Neural progenitor cell (in vitro differentiated cells): Measurements from ENCODE around the gene ZNF267. TPM values are rescaled to one million over a fixed set of nuclear protein-coding genes. Genes with fewer than 3 reads are reported as not detected.

ENCODE experiments used
- DNase-seq: peaks from one replicate; pipeline ENCODE4 v3.0.0-alpha.2; 2016; ENCODE audit warnings: low spot score
- H2AFZ ChIP-seq: fragments of 200-600 bp; sonication (generic); replicated peaks from 2 replicates; pipeline ENCODE4 v1.6.1; 2016; ENCODE audit warnings: antibody characterized with exemption
- H3F3A ChIP-seq: fragments of 200-600 bp; sonication (generic); 2 replicates; pipeline ENCODE4 v1.6.1; 2016; ENCODE audit warnings: antibody characterized with exemption, low read depth
- H3K27ac ChIP-seq: fragments of 200-600 bp; sonication (generic); 2 replicates; pipeline ENCODE4 v1.5.1; 2016; ENCODE audit warnings: mild to moderate bottlenecking
- H3K27me3 ChIP-seq: fragments of 200-600 bp; sonication (generic); 2 replicates; pipeline ENCODE4 v1.6.1; 2016; ENCODE audit warnings: mild to moderate bottlenecking, moderate library complexity
- H3K36me3 ChIP-seq: fragments of 200-600 bp; sonication (generic); 2 replicates; pipeline ENCODE4 v1.5.1; 2016
- H3K4me1 ChIP-seq: fragments of 200-600 bp; sonication (generic); 2 replicates; pipeline ENCODE4 v1.6.1; 2016; ENCODE audit warnings: mixed run types
- H3K4me2 ChIP-seq: fragments of 200-600 bp; sonication (generic); 2 replicates; pipeline ENCODE4 v1.6.1; 2016
- H3K4me3 ChIP-seq: fragments of 200-600 bp; sonication (generic); 2 replicates; pipeline ENCODE4 v1.5.1; 2016
- H3K79me2 ChIP-seq: fragments of 200-600 bp; sonication (generic); 2 replicates; pipeline ENCODE4 v1.6.1; 2016; ENCODE audit warnings: low read depth
- H3K9ac ChIP-seq: fragments of 200-600 bp; sonication (generic); 2 replicates; pipeline ENCODE4 v1.6.1; 2016
- H3K9me3 ChIP-seq: fragments of 200-600 bp; sonication (generic); 2 replicates; pipeline ENCODE4 v1.5.1; 2016; ENCODE audit warnings: low read depth
- H4K20me1 ChIP-seq: fragments of 200-600 bp; sonication (generic); 2 replicates; pipeline ENCODE4 v1.6.1; 2016; ENCODE audit warnings: low read depth
- H3K27ac Mint-ChIP-seq: 3 replicates; pipeline ENCODE4 v1.8.0; 2021; ENCODE audit warnings: mixed read lengths
- H3K27me3 Mint-ChIP-seq: 2 replicates; pipeline ENCODE4 v1.8.0; 2022; ENCODE audit warnings: low read depth, mild to moderate bottlenecking, inconsistent platforms, moderate library complexity, mixed read lengths; ENCODE audit not compliant: insufficient read depth
- H3K36me3 Mint-ChIP-seq: 3 replicates; pipeline ENCODE4 v1.8.0; 2021; ENCODE audit warnings: mixed read lengths
- H3K4me1 Mint-ChIP-seq: 3 replicates; pipeline ENCODE4 v1.8.0; 2021; ENCODE audit warnings: mixed read lengths
- H3K4me3 Mint-ChIP-seq: 3 replicates; pipeline ENCODE4 v1.8.0; 2021; ENCODE audit warnings: mild to moderate bottlenecking, moderate library complexity, mixed read lengths
- H3K9me3 Mint-ChIP-seq: 3 replicates; pipeline ENCODE4 v1.8.0; 2020; ENCODE audit warnings: mixed read lengths
- CTCF ChIP-seq: fragments of 200-600 bp; sonication (generic); IDR thresholded peaks from 2 replicates; pipeline ENCODE4 v1.5.1; 2017; ENCODE audit warnings: antibody characterized with exemption, mild to moderate bottlenecking
- EZH2 ChIP-seq: fragments of 200-600 bp; sonication (generic); IDR thresholded peaks from 2 replicates; pipeline ENCODE4 v1.6.1; 2017; ENCODE audit warnings: antibody characterized with exemption, mild to moderate bottlenecking, moderate library complexity
- EZH2phosphoT487 ChIP-seq: fragments of 200-600 bp; sonication (generic); IDR thresholded peaks from 2 replicates; pipeline ENCODE4 v1.6.1; 2017; ENCODE audit warnings: antibody characterized with exemption
- total RNA-seq: library from RNA; depleted of rRNA; stranded (reverse); fragments of >200 nt; gene quantifications from 2 replicates; pipeline ENCODE4 v1.2.3, GENCODE V29; 2015; ENCODE audit warnings: low replicate concordance

Gene ZNF267
- total RNA-seq, 1 donor from 2014 or later: 22.0 TPM

- H3K27ac Mint-ChIP-seq: no peak overlapping the region
Measured at GRCh38 chr16:31872201-31872600, 1.4 kb upstream of the ZNF267 start.

GRCh38 chr16:31874366-31875111 lies 932 bp downstream of the ZNF267 start:
- H3K9me3 ChIP-seq: no peaks in the 10 kb centered on the region
- H3K27ac ChIP-seq: peak overlapping the region; percentile 95
- H3K4me2 ChIP-seq: peak overlapping the region; percentile 76
- peak; percentile 9 for DNase-seq
- H3K36me3 ChIP-seq: no peaks in the 10 kb centered on the region
- H3K27ac Mint-ChIP-seq: peak overlapping the region; percentile 77
- peaks cover 9% of the 10 kb centered on the region for H3K27me3 Mint-ChIP-seq
- H3K4me3 ChIP-seq: peak overlapping the region; percentile 79
- peaks cover 8% of the 10 kb centered on the region for H3K27me3 ChIP-seq
- H3K9ac ChIP-seq: peak overlapping the region; percentile 93
- H3K79me2 ChIP-seq: peaks cover 55% of the 10 kb centered on the region
- H4K20me1 ChIP-seq: peaks cover 22% of the 10 kb centered on the region
- peaks cover 36% of the 10 kb centered on the region for H3K9me3 Mint-ChIP-seq
- H3K4me1 ChIP-seq: peaks cover 22% of the 10 kb centered on the region
- TF ChIP-seq EZH2phosphoT487 (no peak), CTCF (no peak), EZH2 (no peak)
- H3F3A ChIP-seq: peaks cover 5% of the 10 kb centered on the region
- peak overlapping the region; percentile 91 for H2AFZ ChIP-seq
- peak overlapping the region; percentile 95 for H3K4me3 Mint-ChIP-seq
- H3K4me1 Mint-ChIP-seq: peaks cover 10% of the 10 kb centered on the region
- H3K36me3 Mint-ChIP-seq: peaks cover 37% of the 10 kb centered on the region

More at GRCh38 chr16:31872201-31872600, 1.4 kb upstream of the ZNF267 start:
- peaks cover 7% of the 10 kb centered on the region for H3K27me3 Mint-ChIP-seq
- Histone ChIP-seq H3K4me1 (peaks cover 16% of the 10 kb centered on the region), H2AFZ (no peak overlapping the region), H3K4me2 (no peak overlapping the region), H3K9me3 (no peaks in the 10 kb centered on the region), H3K9ac (no peak overlapping the region), H4K20me1 (peaks cover 22% of the 10 kb centered on the region), H3K27ac (no peak overlapping the region), H3K4me3 (no peak overlapping the region), H3F3A (peaks cover 5% of the 10 kb centered on the region), H3K36me3 (no peaks in the 10 kb centered on the region), H3K79me2 (peaks cover 32% of the 10 kb centered on the region), H3K27me3 (peaks cover 8% of the 10 kb centered on the region)
- peaks cover 14% of the 10 kb centered on the region for H3K9me3 Mint-ChIP-seq
- no peak for TF ChIP-seq EZH2phosphoT487
- TF ChIP-seq EZH2: no peak
- TF ChIP-seq CTCF: no peak
- H3K4me1 Mint-ChIP-seq: peaks cover 10% of the 10 kb centered on the region
- H3K4me3 Mint-ChIP-seq: peak overlapping the region; percentile 95
- peaks cover 15% of the 10 kb centered on the region for H3K36me3 Mint-ChIP-seq
- DNase-seq: no peak

GRCh38 chr16:31875112-31875803 lies 1.7 kb downstream of the ZNF267 start:
- peak overlapping the region; percentile 76 for H3K4me2 ChIP-seq
- no peak overlapping the region for H2AFZ ChIP-seq
- peaks cover 22% of the 10 kb centered on the region for H4K20me1 ChIP-seq
- peaks cover 5% of the 10 kb centered on the region for H3F3A ChIP-seq
- no peaks in the 10 kb centered on the region for H3K36me3 ChIP-seq
- H3K4me1 Mint-ChIP-seq: peaks cover 10% of the 10 kb centered on the region
- H3K9me3 Mint-ChIP-seq: peaks cover 42% of the 10 kb centered on the region
- H3K4me3 Mint-ChIP-seq: peak overlapping the region; percentile 95
- H3K27ac Mint-ChIP-seq: no peak overlapping the region
- peaks cover 42% of the 10 kb centered on the region for H3K36me3 Mint-ChIP-seq
- H3K79me2 ChIP-seq: peaks cover 62% of the 10 kb centered on the region
- no peak for TF ChIP-seq EZH2phosphoT487
- no peak for TF ChIP-seq CTCF
- TF ChIP-seq EZH2: no peak
- DNase-seq: no peak
- peak overlapping the region; percentile 93 for H3K9ac ChIP-seq
- H3K9me3 ChIP-seq: no peaks in the 10 kb centered on the region
- H3K27me3 Mint-ChIP-seq: peaks cover 9% of the 10 kb centered on the region
- peaks cover 22% of the 10 kb centered on the region for H3K4me1 ChIP-seq
- H3K27ac ChIP-seq: no peak overlapping the region
- peaks cover 7% of the 10 kb centered on the region for H3K27me3 ChIP-seq
- peak overlapping the region; percentile 79 for H3K4me3 ChIP-seq
